ENCODE results near the gene PRKD3. TPM values are rescaled to one million over a fixed set of nuclear protein-coding genes. Genes with fewer than 3 reads are reported as not detected.

Gene PRKD3
- polyA plus RNA-seq, 4 donors: 4.3 to 15.5 (median 6.5) TPM

- Histone ChIP-seq H3K4me3 (ENCODE audit: low read depth in 1 of 3, low read length in 3 of 3) (no peak overlapping the region), H3K4me1 (ENCODE audit: control insufficient read depth in 3 of 3, insufficient read depth in 2 of 3, low read depth in 1 of 3, low read length in 2 of 3) (no peaks in the 10 kb centered on the region), H3K27ac (ENCODE audit: low read depth in 1 of 3, low read length in 2 of 3) (no peak overlapping the region), H3K27me3 (ENCODE audit: control insufficient read depth in 3 of 3, insufficient read depth in 3 of 3, low read length in 3 of 3) (no peaks in the 10 kb centered on the region), H3K9me3 (ENCODE audit: control insufficient read depth in 2 of 2, insufficient read depth in 1 of 2, low read depth in 1 of 2, low read length in 1 of 2) (no peaks in the 10 kb centered on the region), H3K36me3 (ENCODE audit: control insufficient read depth in 3 of 3, insufficient read depth in 2 of 3, low read depth in 1 of 3, low read length in 3 of 3) (no peaks in the 10 kb centered on the region)
- FAIRE-seq (no peak), DNase-seq (no peak)
- WGBS, 3 donors: 84 to 89% (median 85%) methylated on average over 9 of the region's 9 CpGs
These were observed 37.5 kb upstream of the PRKD3 start for GRCh38 chr2:37361994-37362698.

GRCh38 chr2:37361216-37361815 is 36.7 kb upstream of the PRKD3 start:
- no peak for FAIRE-seq
- 95 to 99% (median 97%) methylated on average over 3 of the region's 3 CpGs for WGBS, 3 donors
- Histone ChIP-seq H3K4me3 (ENCODE audit: low read depth in 1 of 3, low read length in 3 of 3) (no peak overlapping the region), H3K27me3 (ENCODE audit: control insufficient read depth in 3 of 3, insufficient read depth in 3 of 3, low read length in 3 of 3) (no peaks in the 10 kb centered on the region), H3K4me1 (ENCODE audit: control insufficient read depth in 3 of 3, insufficient read depth in 2 of 3, low read depth in 1 of 3, low read length in 2 of 3) (no peaks in the 10 kb centered on the region), H3K36me3 (ENCODE audit: control insufficient read depth in 3 of 3, insufficient read depth in 2 of 3, low read depth in 1 of 3, low read length in 3 of 3) (no peaks in the 10 kb centered on the region), H3K9me3 (ENCODE audit: control insufficient read depth in 2 of 2, insufficient read depth in 1 of 2, low read depth in 1 of 2, low read length in 1 of 2) (no peaks in the 10 kb centered on the region), H3K27ac (ENCODE audit: low read depth in 1 of 3, low read length in 2 of 3) (no peak overlapping the region)
- DNase-seq: no peak

GRCh38 chr2:37358466-37358865 is 33.8 kb upstream of the PRKD3 start:
- no peak overlapping the region for H3K4me3 ChIP-seq (ENCODE audit: low read depth in 1 of 3, low read length in 3 of 3)
- H3K36me3 ChIP-seq (ENCODE audit: control insufficient read depth in 3 of 3, insufficient read depth in 2 of 3, low read depth in 1 of 3, low read length in 3 of 3): no peaks in the 10 kb centered on the region
- no peak for DNase-seq
- H3K27ac ChIP-seq (ENCODE audit: low read depth in 1 of 3, low read length in 2 of 3): no peak overlapping the region
- WGBS, 3 donors: 92 to 95% (median 94%) methylated on average over 3 of the region's 3 CpGs
- H3K27me3 ChIP-seq (ENCODE audit: control insufficient read depth in 3 of 3, insufficient read depth in 3 of 3, low read length in 3 of 3): no peaks in the 10 kb centered on the region
- FAIRE-seq: no peak
- no peaks in the 10 kb centered on the region for H3K9me3 ChIP-seq (ENCODE audit: control insufficient read depth in 2 of 2, insufficient read depth in 1 of 2, low read depth in 1 of 2, low read length in 1 of 2)
- H3K4me1 ChIP-seq (ENCODE audit: control insufficient read depth in 3 of 3, insufficient read depth in 2 of 3, low read depth in 1 of 3, low read length in 2 of 3): no peaks in the 10 kb centered on the region

- no peaks in the 10 kb centered on the region for H3K4me1 ChIP-seq (ENCODE audit: control insufficient read depth in 3 of 3, insufficient read depth in 2 of 3, low read depth in 1 of 3, low read length in 2 of 3)
- H3K36me3 ChIP-seq (ENCODE audit: control insufficient read depth in 3 of 3, insufficient read depth in 2 of 3, low read depth in 1 of 3, low read length in 3 of 3): no peaks in the 10 kb centered on the region
- WGBS, 3 donors: 18 to 53% (median 41%) methylated on average over 4 of the region's 4 CpGs
- no peaks in the 10 kb centered on the region for H3K9me3 ChIP-seq (ENCODE audit: control insufficient read depth in 2 of 2, insufficient read depth in 1 of 2, low read depth in 1 of 2, low read length in 1 of 2)
- H3K27me3 ChIP-seq (ENCODE audit: control insufficient read depth in 3 of 3, insufficient read depth in 3 of 3, low read length in 3 of 3): no peaks in the 10 kb centered on the region
- no peak overlapping the region for H3K4me3 ChIP-seq (ENCODE audit: low read depth in 1 of 3, low read length in 3 of 3)
- peak; percentile 38 to 44 for DNase-seq
- no peak for FAIRE-seq
- H3K27ac ChIP-seq (ENCODE audit: low read depth in 1 of 3, low read length in 2 of 3): no peak overlapping the region
These were observed 32.9 kb upstream of the PRKD3 start for GRCh38 chr2:37357530-37357929.

GRCh38 chr2:37357069-37357468 is 32.4 kb upstream of the PRKD3 start:
- Histone ChIP-seq H3K27me3 (ENCODE audit: control insufficient read depth in 3 of 3, insufficient read depth in 3 of 3, low read length in 3 of 3) (no peaks in the 10 kb centered on the region), H3K27ac (ENCODE audit: low read depth in 1 of 3, low read length in 2 of 3) (no peak overlapping the region), H3K36me3 (ENCODE audit: control insufficient read depth in 3 of 3, insufficient read depth in 2 of 3, low read depth in 1 of 3, low read length in 3 of 3) (no peaks in the 10 kb centered on the region), H3K4me3 (ENCODE audit: low read depth in 1 of 3, low read length in 3 of 3) (no peak overlapping the region), H3K4me1 (ENCODE audit: control insufficient read depth in 3 of 3, insufficient read depth in 2 of 3, low read depth in 1 of 3, low read length in 2 of 3) (no peaks in the 10 kb centered on the region), H3K9me3 (ENCODE audit: control insufficient read depth in 2 of 2, insufficient read depth in 1 of 2, low read depth in 1 of 2, low read length in 1 of 2) (no peaks in the 10 kb centered on the region)
- DNase-seq (no peak), FAIRE-seq (peak; percentile 36)
- WGBS, 3 donors: 33 to 68% (median 59%) methylated on average over 1 of the region's 1 CpG

GRCh38 chr2:37356299-37356698 is 31.7 kb upstream of the PRKD3 start:
- no peaks in the 10 kb centered on the region for H3K27me3 ChIP-seq (ENCODE audit: control insufficient read depth in 3 of 3, insufficient read depth in 3 of 3, low read length in 3 of 3)
- DNase-seq: no peak
- H3K36me3 ChIP-seq (ENCODE audit: control insufficient read depth in 3 of 3, insufficient read depth in 2 of 3, low read depth in 1 of 3, low read length in 3 of 3): no peaks in the 10 kb centered on the region
- no peaks in the 10 kb centered on the region for H3K9me3 ChIP-seq (ENCODE audit: control insufficient read depth in 2 of 2, insufficient read depth in 1 of 2, low read depth in 1 of 2, low read length in 1 of 2)
- no peak for FAIRE-seq
- peak overlapping the region in 1 of 3 donors; percentile 15 for H3K27ac ChIP-seq (ENCODE audit: low read depth in 1 of 3, low read length in 2 of 3)
- WGBS, 3 donors: 61 to 63% (median 62%) methylated on average over 6 of the region's 6 CpGs
- no peak overlapping the region for H3K4me3 ChIP-seq (ENCODE audit: low read depth in 1 of 3, low read length in 3 of 3)
- no peaks in the 10 kb centered on the region for H3K4me1 ChIP-seq (ENCODE audit: control insufficient read depth in 3 of 3, insufficient read depth in 2 of 3, low read depth in 1 of 3, low read length in 2 of 3)

GRCh38 chr2:37355735-37356134 is 31.1 kb upstream of the PRKD3 start:
- FAIRE-seq (no peak), DNase-seq (no peak)
- 88 to 94% (median 88%) methylated on average over 7 of the region's 7 CpGs for WGBS, 3 donors
- Histone ChIP-seq H3K4me3 (ENCODE audit: low read depth in 1 of 3, low read length in 3 of 3) (no peak overlapping the region), H3K4me1 (ENCODE audit: control insufficient read depth in 3 of 3, insufficient read depth in 2 of 3, low read depth in 1 of 3, low read length in 2 of 3) (peaks cover 0 to 3% (median 0%) of the 10 kb centered on the region in 3 donors), H3K27me3 (ENCODE audit: control insufficient read depth in 3 of 3, insufficient read depth in 3 of 3, low read length in 3 of 3) (no peaks in the 10 kb centered on the region), H3K27ac (ENCODE audit: low read depth in 1 of 3, low read length in 2 of 3) (no peak overlapping the region), H3K9me3 (ENCODE audit: control insufficient read depth in 2 of 2, insufficient read depth in 1 of 2, low read depth in 1 of 2, low read length in 1 of 2) (no peaks in the 10 kb centered on the region), H3K36me3 (ENCODE audit: control insufficient read depth in 3 of 3, insufficient read depth in 2 of 3, low read depth in 1 of 3, low read length in 3 of 3) (no peaks in the 10 kb centered on the region)

- FAIRE-seq (no peak), DNase-seq (no peak)
- WGBS, 3 donors: 95 to 98% (median 96%) methylated on average over 3 of the region's 3 CpGs
These were observed 29.9 kb upstream of the PRKD3 start for GRCh38 chr2:37354531-37354930.

More at GRCh38 chr2:37354531-37354930, 29.9 kb upstream of the PRKD3 start:
- no peaks in the 10 kb centered on the region for H3K36me3 ChIP-seq (ENCODE audit: control insufficient read depth in 3 of 3, insufficient read depth in 2 of 3, low read depth in 1 of 3, low read length in 3 of 3)
- H3K27me3 ChIP-seq (ENCODE audit: control insufficient read depth in 3 of 3, insufficient read depth in 3 of 3, low read length in 3 of 3): no peaks in the 10 kb centered on the region
- no peak overlapping the region for H3K4me3 ChIP-seq (ENCODE audit: low read depth in 1 of 3, low read length in 3 of 3)
- no peak overlapping the region for H3K27ac ChIP-seq (ENCODE audit: low read depth in 1 of 3, low read length in 2 of 3)
- peaks cover 0 to 13% (median 0%) of the 10 kb centered on the region in 3 donors for H3K4me1 ChIP-seq (ENCODE audit: control insufficient read depth in 3 of 3, insufficient read depth in 2 of 3, low read depth in 1 of 3, low read length in 2 of 3)
- no peaks in the 10 kb centered on the region for H3K9me3 ChIP-seq (ENCODE audit: control insufficient read depth in 2 of 2, insufficient read depth in 1 of 2, low read depth in 1 of 2, low read length in 1 of 2)
